Measurements from ENCODE around the gene PGAP6.

GRCh38 chr16:424033-424622 is 42.4 kb upstream of the PGAP6 start:
- TF ChIP-seq POLR2AphosphoS5 (IDR thresholded peaks at IDR 0.05; ENCODE audit: borderline replicate concordance, low read depth, low read length) (no peak), EZH2 (IDR thresholded peaks at IDR 0.05) (no peak)
